ENCODE measurements around the gene SLAMF1.

GRCh38 chr1:160625725-160626498 lies 20.9 kb downstream of the SLAMF1 start:
- TF ChIP-seq, protein P1, sequence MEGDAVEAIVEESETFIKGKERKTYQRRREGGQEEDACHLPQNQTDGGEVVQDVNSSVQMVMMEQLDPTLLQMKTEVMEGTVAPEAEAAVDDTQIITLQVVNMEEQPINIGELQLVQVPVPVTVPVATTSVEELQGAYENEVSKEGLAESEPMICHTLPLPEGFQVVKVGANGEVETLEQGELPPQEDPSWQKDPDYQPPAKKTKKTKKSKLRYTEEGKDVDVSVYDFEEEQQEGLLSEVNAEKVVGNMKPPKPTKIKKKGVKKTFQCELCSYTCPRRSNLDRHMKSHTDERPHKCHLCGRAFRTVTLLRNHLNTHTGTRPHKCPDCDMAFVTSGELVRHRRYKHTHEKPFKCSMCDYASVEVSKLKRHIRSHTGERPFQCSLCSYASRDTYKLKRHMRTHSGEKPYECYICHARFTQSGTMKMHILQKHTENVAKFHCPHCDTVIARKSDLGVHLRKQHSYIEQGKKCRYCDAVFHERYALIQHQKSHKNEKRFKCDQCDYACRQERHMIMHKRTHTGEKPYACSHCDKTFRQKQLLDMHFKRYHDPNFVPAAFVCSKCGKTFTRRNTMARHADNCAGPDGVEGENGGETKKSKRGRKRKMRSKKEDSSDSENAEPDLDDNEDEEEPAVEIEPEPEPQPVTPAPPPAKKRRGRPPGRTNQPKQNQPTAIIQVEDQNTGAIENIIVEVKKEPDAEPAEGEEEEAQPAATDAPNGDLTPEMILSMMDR (IDR thresholded peaks at IDR 0.05) = no peak
- TF ChIP-seq POLR2A (IDR thresholded peaks at IDR 0.05) = no peak

All from thyroid gland (tissue), 4 donors.